Smooth muscle cell (in vitro differentiated cells): Measurements from ENCODE around the gene FAM20C. TPM values are rescaled to one million over a fixed set of nuclear protein-coding genes. Genes with fewer than 3 reads are reported as not detected.

Experiments
- DNase-seq: peaks from one replicate; lab custom pipeline; 2025; ENCODE audit not compliant: unreplicated experiment; lab: John Stamatoyannopoulos, UW
- H2AFZ ChIP-seq: fragments of 200-600 bp; sonication (generic); 2 replicates; pipeline ENCODE4 v1.6.0; 2016; ENCODE audit warnings: antibody characterized with exemption, low read depth, mild to moderate bottlenecking
- H3F3A ChIP-seq: fragments of 200-600 bp; sonication (generic); 2 replicates; pipeline ENCODE4 v1.6.0; 2017; ENCODE audit warnings: antibody characterized with exemption, low read depth
- H3K27ac ChIP-seq: fragments of 200-600 bp; sonication (generic); 2 replicates; pipeline ENCODE4 v1.5.1; 2016; ENCODE audit warnings: low read depth, mild to moderate bottlenecking
- H3K27me3 ChIP-seq: fragments of 200-600 bp; sonication (generic); 2 replicates; pipeline ENCODE4 v1.6.1; 2016; ENCODE audit warnings: low read depth, mild to moderate bottlenecking
- H3K36me3 ChIP-seq: fragments of 200-600 bp; sonication (generic); 2 replicates; pipeline ENCODE4 v1.5.1; 2016; ENCODE audit warnings: low read depth
- H3K4me1 ChIP-seq: fragments of 200-600 bp; sonication (generic); 2 replicates; pipeline ENCODE4 v1.5.1; 2016; ENCODE audit warnings: low read depth
- H3K4me2 ChIP-seq: fragments of 200-600 bp; sonication (generic); 2 replicates; pipeline ENCODE4 v1.6.0; 2016; ENCODE audit warnings: mild to moderate bottlenecking
- H3K4me3 ChIP-seq: fragments of 200-600 bp; sonication (generic); 2 replicates; pipeline ENCODE4 v1.5.1; 2016; ENCODE audit warnings: mild to moderate bottlenecking
- H3K79me2 ChIP-seq: fragments of 200-600 bp; sonication (generic); 2 replicates; pipeline ENCODE4 v1.6.0; 2016; ENCODE audit warnings: low read depth, mild to moderate bottlenecking
- H3K9ac ChIP-seq: fragments of 200-600 bp; sonication (generic); 2 replicates; pipeline ENCODE4 v1.6.0; 2016; ENCODE audit warnings: low read depth
- H3K9me3 ChIP-seq: fragments of 200-600 bp; sonication (generic); replicated peaks from 2 replicates; pipeline ENCODE4 v1.5.1; 2016; ENCODE audit warnings: low read depth
- H4K20me1 ChIP-seq: fragments of 200-600 bp; sonication (generic); 2 replicates; pipeline ENCODE4 v1.6.0; 2016; ENCODE audit warnings: low read depth
- CTCF ChIP-seq: fragments of 200-600 bp; sonication (generic); IDR thresholded peaks from 2 replicates; pipeline ENCODE4 v1.5.1; 2017; ENCODE audit warnings: borderline replicate concordance, mild to moderate bottlenecking, antibody characterized with exemption; ENCODE audit not compliant: insufficient read depth, poor library complexity, severe bottlenecking
- WGBS: methylation state at CpG from one replicate; pipeline ENCODE4 v1.1.7; 2016; ENCODE audit warnings: low lambda C conversion rate; 5-methylcytosine and 5-hydroxymethylcytosine counted together
- polyA plus RNA-seq: library from polyadenylated mRNA; unstranded; fragments of >200 nt; fragmentation: Nextera tagmentation; extraction: Ambion mirVana; gene quantifications from 2 replicates; pipeline ENCODE4 v1.2.1, GENCODE V29; 2016
- total RNA-seq: library from RNA; depleted of rRNA; stranded (reverse); fragments of >200 nt; gene quantifications from 2 replicates; pipeline ENCODE4 v1.2.3, GENCODE V29; 2014

FAM20C gene
- total and polyA plus RNA-seq, 2 experiments from 2014 or later = 5.6 to 6.2 TPM

- Histone ChIP-seq H3K36me3 (no peaks in the 10 kb centered on the region), H3K27me3 (no peaks in the 10 kb centered on the region), H3K9ac (no peak overlapping the region), H2AFZ (no peak overlapping the region), H3K27ac (no peak overlapping the region), H3K4me3 (no peak overlapping the region), H3K4me1 (peaks cover 3% of the 10 kb centered on the region), H3K4me2 (no peak overlapping the region), H3K79me2 (no peaks in the 10 kb centered on the region), H3F3A (no peaks in the 10 kb centered on the region), H3K9me3 (no peaks in the 10 kb centered on the region), H4K20me1 (no peaks in the 10 kb centered on the region)
- TF ChIP-seq CTCF = no peak
- 98% methylated on average over 20 of the region's 21 CpGs for WGBS
- no peak for DNase-seq
These were observed 25.4 kb downstream of the FAM20C start for GRCh38 chr7:217781-218180.

DNA sequence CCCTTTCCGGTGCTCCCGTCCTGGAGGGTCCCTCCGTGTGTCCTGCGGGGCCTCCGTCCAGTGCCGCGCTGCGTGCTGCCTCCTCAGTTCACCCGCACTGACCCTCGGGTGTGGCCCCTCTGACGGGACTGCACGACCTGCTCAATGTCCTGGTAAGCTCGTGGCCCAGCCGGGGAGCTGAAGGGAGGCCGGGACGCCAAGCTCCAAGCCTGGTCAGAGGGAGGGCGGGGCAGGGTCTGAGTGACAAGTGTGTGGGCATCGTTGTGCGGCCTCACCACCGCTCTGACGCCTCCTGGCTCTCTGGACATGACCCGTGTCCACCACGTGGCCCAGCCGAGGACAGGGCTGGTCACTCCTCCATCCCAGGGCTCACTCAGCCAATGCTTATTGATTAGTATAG, 25.9 kb downstream of the FAM20C start:
- DNase-seq = no peak
- Histone ChIP-seq H3K9me3 (no peaks in the 10 kb centered on the region), H3F3A (no peaks in the 10 kb centered on the region), H4K20me1 (no peaks in the 10 kb centered on the region), H2AFZ (no peak overlapping the region), H3K4me2 (no peak overlapping the region), H3K36me3 (no peaks in the 10 kb centered on the region), H3K4me3 (no peak overlapping the region), H3K4me1 (peaks cover 3% of the 10 kb centered on the region), H3K79me2 (no peaks in the 10 kb centered on the region), H3K9ac (no peak overlapping the region), H3K27ac (no peak overlapping the region), H3K27me3 (no peaks in the 10 kb centered on the region)
- TF ChIP-seq CTCF = no peak
- WGBS = 91% methylated on average over 24 of the region's 24 CpGs

- H3F3A ChIP-seq = no peaks in the 10 kb centered on the region
- no peak overlapping the region for H2AFZ ChIP-seq
- no peaks in the 10 kb centered on the region for H3K27me3 ChIP-seq
- H3K4me1 ChIP-seq = peaks cover 3% of the 10 kb centered on the region
- no peak for DNase-seq
- no peak for TF ChIP-seq CTCF
- H3K79me2 ChIP-seq = no peaks in the 10 kb centered on the region
- H3K9ac ChIP-seq = no peak overlapping the region
- H3K4me3 ChIP-seq = no peak overlapping the region
- no peak overlapping the region for H3K27ac ChIP-seq
- no peaks in the 10 kb centered on the region for H3K9me3 ChIP-seq
- H3K36me3 ChIP-seq = no peaks in the 10 kb centered on the region
- WGBS = 96% methylated on average over 26 of the region's 28 CpGs
- H4K20me1 ChIP-seq = no peaks in the 10 kb centered on the region
- no peak overlapping the region for H3K4me2 ChIP-seq
These were observed 26.7 kb downstream of the FAM20C start for GRCh38 chr7:218896-219580.

GRCh38 chr7:219581-220150, 27.3 kb downstream of the FAM20C start:
- Histone ChIP-seq H2AFZ (no peak overlapping the region), H3K4me1 (peaks cover 3% of the 10 kb centered on the region), H3K27me3 (no peaks in the 10 kb centered on the region), H4K20me1 (no peaks in the 10 kb centered on the region), H3K4me2 (no peak overlapping the region), H3K9me3 (no peaks in the 10 kb centered on the region), H3K9ac (no peak overlapping the region), H3K36me3 (no peaks in the 10 kb centered on the region), H3K27ac (no peak overlapping the region), H3K79me2 (no peaks in the 10 kb centered on the region), H3K4me3 (no peak overlapping the region), H3F3A (no peaks in the 10 kb centered on the region)
- no peak for TF ChIP-seq CTCF
- 68% methylated on average over 9 of the region's 9 CpGs for WGBS
- no peak for DNase-seq
